Hepatocyte (in vitro differentiated cells): ENCODE data around the gene CLRN2.

ENCODE experiments used
- EZH2 ChIP-seq: fragments of 200-600 bp; sonication (generic); IDR thresholded peaks from 2 replicates; pipeline ENCODE4 v1.6.1; 2016; ENCODE audit warnings: antibody characterized with exemption, mild to moderate bottlenecking, borderline replicate concordance
- EZH2phosphoT487 ChIP-seq: fragments of 200-600 bp; sonication (generic); IDR thresholded peaks from one replicate; pipeline ENCODE4 v1.6.1; 2018; ENCODE audit warnings: antibody characterized with exemption, mild to moderate bottlenecking, low read depth, moderate library complexity; ENCODE audit not compliant: unreplicated experiment, severe bottlenecking

DNA sequence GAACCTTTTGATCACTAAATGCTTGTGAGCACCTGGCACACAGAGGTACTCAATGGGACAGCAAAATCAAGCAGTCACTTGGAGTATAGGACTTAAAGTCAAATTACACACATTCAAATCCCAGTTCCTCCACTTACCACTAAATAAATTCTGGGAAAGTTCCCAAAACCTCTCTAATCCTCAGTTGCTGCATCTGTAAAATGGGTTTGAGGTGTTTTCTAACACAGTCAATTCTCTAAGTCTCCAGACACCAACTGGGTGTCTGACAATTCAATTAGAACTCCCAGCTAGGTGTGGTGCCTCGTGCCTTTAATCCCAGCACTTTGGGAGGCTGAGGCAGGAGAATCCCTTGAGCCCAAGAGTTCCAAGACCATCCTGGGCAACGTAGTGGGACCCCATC, 22.1 kb upstream of the CLRN2 start:
- TF ChIP-seq EZH2 = no peak
- TF ChIP-seq EZH2phosphoT487 = no peak
